Astrocyte (in vitro differentiated cells and primary cell): ENCODE data around the gene PICALM. TPM values are rescaled to one million over a fixed set of nuclear protein-coding genes. Genes with fewer than 3 reads are reported as not detected.

Experiments
- DNase-seq: peaks from one replicate; pipeline ENCODE4 v3.0.0-alpha.2; 2010; ENCODE audit warnings: low read depth
- FAIRE-seq: peaks from 2 replicates; lab custom pipeline; 2011; peaks lifted over from hg19 to GRCh38; lab: Jason Lieb, UNC
- H2AFZ ChIP-seq: 2 replicates; pipeline ENCODE4 v1.6.0; 2012; ENCODE audit warnings: low read depth, low read length, inconsistent platforms
- H3K27ac ChIP-seq: 2 replicates; pipeline ENCODE4 v1.5.1; 2011; ENCODE audit warnings: low read depth, low read length, inconsistent platforms
- H3K27me3 ChIP-seq: 2 replicates; pipeline ENCODE4 v1.6.0; 2011; ENCODE audit warnings: low read length, inconsistent platforms; ENCODE audit not compliant: insufficient read depth
- H3K36me3 ChIP-seq: 2 replicates; pipeline ENCODE4 v1.5.1; 2011; ENCODE audit warnings: low read length, inconsistent platforms; ENCODE audit not compliant: insufficient read depth
- H3K4me1 ChIP-seq: 2 replicates; pipeline ENCODE4 v1.5.1; 2011; ENCODE audit warnings: low read length, inconsistent platforms; ENCODE audit not compliant: insufficient read depth
- H3K4me2 ChIP-seq: 2 replicates; pipeline ENCODE4 v1.6.0; 2012; ENCODE audit warnings: low read length, inconsistent platforms
- H3K4me3 ChIP-seq: 2 replicates; pipeline ENCODE4 v1.5.1; 2011; ENCODE audit warnings: low read depth, mild to moderate bottlenecking, low read length, inconsistent platforms; ENCODE audit not compliant: insufficient read depth
- H3K79me2 ChIP-seq: 2 replicates; pipeline ENCODE4 v1.6.0; 2012; ENCODE audit warnings: mild to moderate bottlenecking, low read length, inconsistent platforms; ENCODE audit not compliant: insufficient read depth
- H3K9ac ChIP-seq: 2 replicates; pipeline ENCODE4 v1.6.0; 2012; ENCODE audit warnings: mild to moderate bottlenecking, low read length, inconsistent platforms
- H3K9me3 ChIP-seq: 2 replicates; pipeline ENCODE4 v1.5.1; 2012; ENCODE audit warnings: low read depth, mild to moderate bottlenecking, low read length, inconsistent platforms; ENCODE audit not compliant: insufficient read depth
- H4K20me1 ChIP-seq: 2 replicates; pipeline ENCODE4 v1.6.0; 2012; ENCODE audit warnings: low read length, inconsistent platforms; ENCODE audit not compliant: insufficient read depth
- H3K27ac Mint-ChIP-seq: one replicate; pipeline ENCODE4 v1.8.0; 2021; ENCODE audit warnings: mild to moderate bottlenecking, mixed read lengths; ENCODE audit not compliant: unreplicated experiment
- H3K27me3 Mint-ChIP-seq: one replicate; pipeline ENCODE4 v1.8.0; 2021; ENCODE audit warnings: low read depth, mixed read lengths; ENCODE audit not compliant: unreplicated experiment
- H3K36me3 Mint-ChIP-seq: one replicate; pipeline ENCODE4 v1.8.0; 2021; ENCODE audit warnings: low read depth, mixed read lengths; ENCODE audit not compliant: unreplicated experiment
- H3K4me1 Mint-ChIP-seq: one replicate; pipeline ENCODE4 v1.8.0; 2021; ENCODE audit warnings: low read depth, mixed read lengths; ENCODE audit not compliant: unreplicated experiment
- H3K4me3 Mint-ChIP-seq: one replicate; pipeline ENCODE4 v1.8.0; 2021; ENCODE audit warnings: mild to moderate bottlenecking, moderate library complexity, mixed read lengths; ENCODE audit not compliant: unreplicated experiment
- H3K9me3 Mint-ChIP-seq: one replicate; pipeline ENCODE4 v1.8.0; 2021; ENCODE audit warnings: mild to moderate bottlenecking, mixed read lengths; ENCODE audit not compliant: unreplicated experiment
- EZH2 ChIP-seq: IDR thresholded peaks from 2 replicates; pipeline ENCODE4 v1.6.1; 2012; ENCODE audit warnings: mild to moderate bottlenecking, low read length, inconsistent platforms; ENCODE audit not compliant: insufficient read depth
- total RNA-seq: library from RNA; stranded (reverse); gene quantifications from 2 replicates; pipeline ENCODE4 v1.2.1, GENCODE V29; 2021
- TF ChIP-seq, protein P1 (sequence below): IDR thresholded peaks from 2 replicates; pipeline ENCODE4 v1.5.1; 2011; ENCODE audit warnings: low read depth, mild to moderate bottlenecking, inconsistent platforms, low read length, moderate library complexity; ENCODE audit not compliant: insufficient read depth

The PICALM gene
- total RNA-seq, 1 donor from 2014 or later: 260 TPM

DNA sequence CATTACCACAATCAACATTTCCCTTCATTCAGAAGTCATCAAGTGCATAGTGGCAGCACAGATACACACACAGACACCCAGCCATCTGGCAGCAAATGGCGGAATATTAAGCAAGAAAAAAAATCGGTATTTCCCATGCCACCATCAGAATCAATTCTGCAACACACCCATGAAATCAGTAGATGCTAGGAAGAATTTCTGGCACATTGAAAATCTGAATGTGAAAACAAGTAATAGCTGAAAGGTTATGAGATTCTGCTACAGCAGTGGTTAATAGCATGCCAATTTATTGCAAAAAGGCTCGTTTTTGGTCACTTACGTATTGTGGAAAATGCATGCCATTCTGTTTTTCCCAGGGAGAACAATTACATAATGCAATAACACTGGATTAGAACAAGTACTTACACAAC is 91.1 kb downstream of the PICALM start:
- Histone ChIP-seq H2AFZ (no peak overlapping the region), H3K79me2 (peaks cover 79% of the 10 kb centered on the region), H3K4me3 (no peak overlapping the region), H3K4me1 (no peaks in the 10 kb centered on the region), H3K4me2 (no peak overlapping the region), H3K27me3 (no peaks in the 10 kb centered on the region), H3K36me3 (peaks cover 66% of the 10 kb centered on the region), H4K20me1 (peaks cover 43% of the 10 kb centered on the region), H3K27ac (no peak overlapping the region), H3K9me3 (no peaks in the 10 kb centered on the region), H3K9ac (no peak overlapping the region)
- DNase-seq: no peak
- no peaks in the 10 kb centered on the region for H3K9me3 Mint-ChIP-seq
- TF ChIP-seq EZH2: no peak
- TF ChIP-seq, protein P1, sequence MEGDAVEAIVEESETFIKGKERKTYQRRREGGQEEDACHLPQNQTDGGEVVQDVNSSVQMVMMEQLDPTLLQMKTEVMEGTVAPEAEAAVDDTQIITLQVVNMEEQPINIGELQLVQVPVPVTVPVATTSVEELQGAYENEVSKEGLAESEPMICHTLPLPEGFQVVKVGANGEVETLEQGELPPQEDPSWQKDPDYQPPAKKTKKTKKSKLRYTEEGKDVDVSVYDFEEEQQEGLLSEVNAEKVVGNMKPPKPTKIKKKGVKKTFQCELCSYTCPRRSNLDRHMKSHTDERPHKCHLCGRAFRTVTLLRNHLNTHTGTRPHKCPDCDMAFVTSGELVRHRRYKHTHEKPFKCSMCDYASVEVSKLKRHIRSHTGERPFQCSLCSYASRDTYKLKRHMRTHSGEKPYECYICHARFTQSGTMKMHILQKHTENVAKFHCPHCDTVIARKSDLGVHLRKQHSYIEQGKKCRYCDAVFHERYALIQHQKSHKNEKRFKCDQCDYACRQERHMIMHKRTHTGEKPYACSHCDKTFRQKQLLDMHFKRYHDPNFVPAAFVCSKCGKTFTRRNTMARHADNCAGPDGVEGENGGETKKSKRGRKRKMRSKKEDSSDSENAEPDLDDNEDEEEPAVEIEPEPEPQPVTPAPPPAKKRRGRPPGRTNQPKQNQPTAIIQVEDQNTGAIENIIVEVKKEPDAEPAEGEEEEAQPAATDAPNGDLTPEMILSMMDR: no peak
- H3K27ac Mint-ChIP-seq: no peak overlapping the region
- H3K27me3 Mint-ChIP-seq: no peaks in the 10 kb centered on the region
- peaks cover 6% of the 10 kb centered on the region for H3K36me3 Mint-ChIP-seq
- no peak for FAIRE-seq
- H3K4me3 Mint-ChIP-seq: no peak overlapping the region
- no peaks in the 10 kb centered on the region for H3K4me1 Mint-ChIP-seq

GRCh38 chr11:85976525-85976924 is 92.4 kb downstream of the PICALM start:
- H2AFZ ChIP-seq: no peak overlapping the region
- H3K27ac ChIP-seq: no peak overlapping the region
- H4K20me1 ChIP-seq: peaks cover 47% of the 10 kb centered on the region
- peaks cover 6% of the 10 kb centered on the region for H3K36me3 Mint-ChIP-seq
- no peaks in the 10 kb centered on the region for H3K9me3 ChIP-seq
- peak; percentile 39 for FAIRE-seq
- H3K4me2 ChIP-seq: no peak overlapping the region
- H3K9ac ChIP-seq: no peak overlapping the region
- H3K27me3 Mint-ChIP-seq: no peaks in the 10 kb centered on the region
- H3K4me1 Mint-ChIP-seq: no peaks in the 10 kb centered on the region
- H3K79me2 ChIP-seq: peaks cover 82% of the 10 kb centered on the region
- H3K9me3 Mint-ChIP-seq: no peaks in the 10 kb centered on the region
- H3K36me3 ChIP-seq: peaks cover 64% of the 10 kb centered on the region
- H3K4me1 ChIP-seq: no peaks in the 10 kb centered on the region
- no peak overlapping the region for H3K4me3 ChIP-seq
- H3K4me3 Mint-ChIP-seq: no peak overlapping the region
- H3K27me3 ChIP-seq: no peaks in the 10 kb centered on the region
- no peak overlapping the region for H3K27ac Mint-ChIP-seq
- DNase-seq: no peak
- TF ChIP-seq EZH2: no peak
- TF ChIP-seq, protein P1: no peak

DNA sequence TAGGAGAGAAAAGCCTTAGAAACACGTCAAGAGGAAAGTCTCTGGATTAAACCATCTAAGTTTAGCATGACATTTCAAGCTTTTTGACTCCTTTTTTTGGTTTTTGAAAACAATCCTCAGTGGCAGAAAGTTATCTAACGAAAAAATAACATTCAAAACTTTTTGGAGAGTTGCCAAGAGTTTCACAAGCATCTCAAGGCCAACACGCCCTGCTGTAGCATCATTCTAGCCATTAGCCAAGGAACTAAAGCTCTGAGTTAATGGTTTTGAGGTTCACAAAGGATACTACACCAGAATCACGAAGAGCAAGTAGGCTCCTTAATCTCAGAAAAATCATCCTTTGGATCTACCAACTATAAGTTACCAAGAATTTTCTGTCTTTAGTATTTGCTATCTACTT is 94.8 kb downstream of the PICALM start:
- Histone ChIP-seq H3K36me3 (peaks cover 64% of the 10 kb centered on the region), H4K20me1 (peaks cover 63% of the 10 kb centered on the region), H3K9ac (no peak overlapping the region), H3K27me3 (no peaks in the 10 kb centered on the region), H3K27ac (no peak overlapping the region), H2AFZ (no peak overlapping the region), H3K4me3 (no peak overlapping the region), H3K79me2 (peaks cover 81% of the 10 kb centered on the region), H3K9me3 (no peaks in the 10 kb centered on the region), H3K4me2 (no peak overlapping the region), H3K4me1 (peaks cover 6% of the 10 kb centered on the region)
- Mint-ChIP-seq H3K4me3 (no peak overlapping the region), H3K9me3 (no peaks in the 10 kb centered on the region), H3K4me1 (no peaks in the 10 kb centered on the region), H3K36me3 (peaks cover 11% of the 10 kb centered on the region), H3K27me3 (no peaks in the 10 kb centered on the region), H3K27ac (no peak overlapping the region)
- FAIRE-seq: no peak
- TF ChIP-seq, protein P1: no peak
- no peak for TF ChIP-seq EZH2
- DNase-seq: no peak
